Heart right ventricle (tissue), 16 donors: ENCODE measurements around the gene CELF3. TPM values are rescaled to one million over a fixed set of nuclear protein-coding genes. Genes with fewer than 3 reads are reported as not detected.

Experiments used
- ATAC-seq, 8 donors: fragments of 200-7000 bp; cut with Tn5 transposase; one replicate each; pipeline ENCODE4 v1.9.1; 2020; ENCODE audit warnings: mild to moderate bottlenecking in 8 of 8, moderate library complexity in 8 of 8, moderate number of reproducible peaks in 1 of 8
- DNase-seq, 2 donors: peaks; one replicate each; pipeline ENCODE4 v3.0.0-alpha.2; 2020
- H3K27ac ChIP-seq, 10 donors: fragments of 200-600 bp; sonication (generic) in 2 of 10; one replicate each; pipeline versions ENCODE4 v1.5.0 to v1.8.0; 2020 to 2022; ENCODE audit warnings: mild to moderate bottlenecking in 3 of 10
- H3K27me3 ChIP-seq, 7 donors: fragments of 200-600 bp; one replicate each; pipeline ENCODE4 v1.8.0; 2021 to 2022; ENCODE audit warnings: mild to moderate bottlenecking in 2 of 7
- H3K36me3 ChIP-seq, 9 donors: fragments of 200-600 bp; sonication (generic) in 1 of 9; one replicate each; pipeline versions ENCODE4 v1.5.0 to v1.8.0; 2020 to 2022; ENCODE audit warnings: mild to moderate bottlenecking in 2 of 9
- H3K4me1 ChIP-seq, 9 donors: fragments of 200-600 bp; sonication (generic) in 1 of 9; one replicate each; pipeline versions ENCODE4 v1.5.0 to v1.8.0; 2020 to 2022; ENCODE audit warnings: mild to moderate bottlenecking in 4 of 9
- H3K4me3 ChIP-seq, 10 donors: fragments of 200-600 bp; sonication (generic) in 2 of 10; one replicate each; pipeline versions ENCODE4 v1.5.0 to v1.8.0; 2020 to 2022; ENCODE audit warnings: mild to moderate bottlenecking in 7 of 10, moderate library complexity in 2 of 10
- H3K9me3 ChIP-seq, 11 donors: fragments of 200-600 bp in 10 of 11; sonication (generic) in 2 of 11; one replicate each; pipeline versions ENCODE4 v1.5.0 to v1.8.0; 2013 to 2022; ENCODE audit warnings: mild to moderate bottlenecking in 2 of 11, control low read depth in 1 of 11, moderate library complexity in 1 of 11
- CTCF ChIP-seq, 9 donors: fragments of 200-600 bp; sonication (generic) in 2 of 9; IDR thresholded peaks; one replicate each; pipeline versions ENCODE4 v1.5.0 to v1.8.0; 2021 to 2022; ENCODE audit warnings: antibody characterized with exemption in 9 of 9, mild to moderate bottlenecking in 5 of 9, moderate library complexity in 1 of 9
- WGBS, 2 donors: extraction: QIAGEN DNeasy Blood & Tissue Kit; methylation state at CpG; one replicate each; pipeline ENCODE4 v1.1.7; 2013; ENCODE audit warnings: inconsistent platforms in 1 of 2; 5-methylcytosine and 5-hydroxymethylcytosine counted together
- intact Hi-C, 10 donors: fragments of 100-400 bp; cut with DNase I; formaldehyde crosslinking; loops; one replicate each; pipeline versions ENCODE4 v1.11.1 to v1.14.2; 2022
- polyA plus RNA-seq, 2 donors: library from polyadenylated mRNA; stranded (reverse); fragments of 200-250 nt; gene quantifications; one replicate each; pipeline ENCODE4 v1.2.3, GENCODE V29; 2013
- total RNA-seq, 10 donors: library from RNA; stranded (reverse); fragmentation: NEBNext Ultra II Directional in 3 of 10; extraction: Animal tissue kit (Norgen Biotek cat#: 25700) in 3 of 10; gene quantifications; one replicate each; pipeline versions ENCODE4 v1.2.1 to v1.2.4, GENCODE V29; 2021 to 2023
- donor health status: Arrhythmogenic right ventricular cardiomyopathy.
- donor health status: ischemic (EF 13 %, LVEDD 7.1; RV severe dilation, severe dysfunction).
- donor health status: healthy with polysubstance abuse.
- donor health status: DM: no; HTN: yes; CAD: no.
- donor health status: DM: no; HTN: no; CAD: no.
- donor health status: ischemic (EF 25% LVEDD 6.9; RV normal size, moderate dysfunction).
- donor health status: ischemic (EF 25% LVEDD 5.7; RV mildly dilated, moderate dysfunction).
- donor health status: healthy.
- donor health status: DM: yes; HTN: yes; CAD: no.
- donor health status: Ischemic cardiomyopathy.
- donor health status: ischemic (EF 35%, LVEDD 5.7; RV mildly dilated, moderate dysfunction).
- donor health status: nonischemic (EF 11% LVEDD 7.7; RV severe dilation, severe dysfunction).
- donor health status: DM: yes; HTN: yes; CAD: no.
- donor health status: PGD.
- donor health status: ischemic (EF 29% LVEDD 5.4; RV normal size, mild dysfunction).
- donor health status: nonischemic (EF 23%, LVEDD 6.1; RV moderate dilation, normal function).

The CELF3 gene
- total and polyA plus RNA-seq, 12 donors, result 0.04 TPM; not detected in 11

GRCh38 chr1:151720554-151720953 is 4.0 kb upstream of the CELF3 start:
- Histone ChIP-seq H3K4me1 (peaks cover 7 to 58% (median 41%) of the 10 kb centered on the region in 9 donors), H3K27ac (peak overlapping the region; percentile 2 to 80 (median 75)), H3K27me3 (peaks cover 0 to 77% (median 22%) of the 10 kb centered on the region in 7 donors), H3K4me3 (peak overlapping the region in 9 of 10 donors; percentile 41 to 71 (median 59)), H3K9me3 (no peaks in the 10 kb centered on the region), H3K36me3 (no peaks in the 10 kb centered on the region)
- TF ChIP-seq CTCF (IDR thresholded peaks at IDR 0.05), result no peak
- DNase-seq, result no peak
- intact Hi-C loops, result loop anchor here in 1 of 10 donors (10.0 kb wide), 1 partner anchor 106 kb away; the partner anchor contains the start of gene SNX27
- ATAC-seq, result peak; percentile 47 to 76 (median 66)
- 5% methylated on average over 5 of the region's 5 CpGs for WGBS, 2 donors

GRCh38 chr1:151720125-151720524 is 3.5 kb upstream of the CELF3 start:
- no peak for TF ChIP-seq CTCF (IDR thresholded peaks at IDR 0.05)
- ATAC-seq (no peak), DNase-seq (no peak)
- 0 to 45% methylated on average over 1 of the region's 1 CpG for WGBS, 2 donors
- peaks cover 0 to 77% (median 20%) of the 10 kb centered on the region in 7 donors for H3K27me3 ChIP-seq
- H3K4me3 ChIP-seq, result peak overlapping the region in 5 of 10 donors; percentile 56 to 71 (median 60)
- intact Hi-C loops, result loop anchor here in 1 of 10 donors (10.0 kb wide), 1 partner anchor 105 kb away; the partner anchor contains the start of gene SNX27
- H3K4me1 ChIP-seq, result peaks cover 7 to 58% (median 41%) of the 10 kb centered on the region in 9 donors
- no peaks in the 10 kb centered on the region for H3K9me3 ChIP-seq
- H3K36me3 ChIP-seq, result no peaks in the 10 kb centered on the region
- H3K27ac ChIP-seq, result peak overlapping the region in 8 of 10 donors; percentile 67 to 80 (median 76)

DNA sequence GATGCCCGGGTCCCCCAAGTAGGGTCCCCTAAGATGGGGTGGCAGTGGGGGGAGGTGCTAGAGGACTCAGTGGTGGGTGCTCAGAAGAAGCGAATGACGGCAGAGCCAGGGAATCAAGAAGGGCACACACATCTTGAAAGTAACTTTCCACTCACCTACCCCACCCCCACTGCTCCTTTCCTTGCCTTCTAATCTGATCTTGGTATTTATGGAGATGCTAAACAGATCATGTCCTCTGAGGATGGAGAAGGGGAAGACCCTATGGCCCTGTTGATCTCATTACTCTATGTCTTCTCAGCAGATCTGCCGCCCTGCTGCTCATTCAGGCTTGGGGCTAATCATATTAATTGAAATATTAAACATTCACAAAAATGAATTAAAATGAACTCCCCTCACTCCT is 2.1 kb upstream of the CELF3 start:
- no peak overlapping the region for H3K4me3 ChIP-seq
- TF ChIP-seq CTCF (IDR thresholded peaks at IDR 0.05), result no peak
- ATAC-seq (no peak), DNase-seq (no peak)
- H3K27ac ChIP-seq, result peak overlapping the region in 1 of 10 donors; percentile 22
- intact Hi-C loops, result loop anchor here in 1 of 10 donors (10.0 kb wide), 1 partner anchor 64 kb away; no protein-coding TSS in a partner anchor
- H3K27me3 ChIP-seq, result peaks cover 0 to 71% (median 29%) of the 10 kb centered on the region in 7 donors
- WGBS, 2 donors, result 86% methylated on average over 4 of the region's 4 CpGs
- peaks cover 7 to 58% (median 41%) of the 10 kb centered on the region in 9 donors for H3K4me1 ChIP-seq
- H3K36me3 ChIP-seq, result no peaks in the 10 kb centered on the region
- H3K9me3 ChIP-seq, result no peaks in the 10 kb centered on the region

- DNase-seq, result peak in 1 of 2 donors; percentile 20
- no peaks in the 10 kb centered on the region for H3K9me3 ChIP-seq
- peak overlapping the region in 1 of 10 donors; percentile 22 for H3K27ac ChIP-seq
- intact Hi-C loops, result loop anchor here in 1 of 10 donors (10.0 kb wide), 1 partner anchor 63 kb away; no protein-coding TSS in a partner anchor
- peak in 6 of 8 donors; percentile 28 to 80 (median 58) for ATAC-seq
- H3K36me3 ChIP-seq, result no peaks in the 10 kb centered on the region
- 12 to 20% methylated on average over 4 of the region's 4 CpGs for WGBS, 2 donors
- peaks cover 0 to 64% (median 27%) of the 10 kb centered on the region in 7 donors for H3K27me3 ChIP-seq
- H3K4me1 ChIP-seq, result peaks cover 7 to 58% (median 41%) of the 10 kb centered on the region in 9 donors
- TF ChIP-seq CTCF (IDR thresholded peaks at IDR 0.05), result no peak
- no peak overlapping the region for H3K4me3 ChIP-seq
These were observed 1.4 kb upstream of the CELF3 start for GRCh38 chr1:151718011-151718431.
